Stimulated activated CD8-positive, alpha-beta memory T cell treated with anti-CD3 and anti-CD28 coated beads, Interleukin-7, amount 100 ng/mL, for 48 hours (primary cell): Measurements from ENCODE around the gene SGIP1.
"Not testable (repeated sequence)": the region's sequence is repeated elsewhere in the genome, so short reads cannot be mapped to it uniquely, and the experiment has no call there.

Experiments
- DNase-seq, 2 donors: peaks; one replicate each; pipeline ENCODE4 v3.0.0-alpha.2; 2020; ENCODE audit warnings: low read depth in 1 of 2; ENCODE audit errors: extremely low read depth in 1 of 2

SGIP1 gene

GRCh38 chr1:66758241-66758755, 224.3 kb downstream of the SGIP1 start:
- no peak for DNase-seq

GRCh38 chr1:66760506-66760905, 226.6 kb downstream of the SGIP1 start:
- no peak for DNase-seq

- DNase-seq: no peak
Observed at GRCh38 chr1:66761221-66761620, 227.3 kb downstream of the SGIP1 start.

- DNase-seq: no peak
Observed at GRCh38 chr1:66764994-66765578, 231.1 kb downstream of the SGIP1 start.

GRCh38 chr1:66767626-66768025, 233.7 kb downstream of the SGIP1 start:
- DNase-seq: no peak

GRCh38 chr1:66768965-66769364, 235.0 kb downstream of the SGIP1 start:
- no peak for DNase-seq

- no peak for DNase-seq
Observed at GRCh38 chr1:66769512-66770229, 235.7 kb downstream of the SGIP1 start.

GRCh38 chr1:66770240-66770639, 236.3 kb downstream of the SGIP1 start:
- DNase-seq: no peak

GRCh38 chr1:66770694-66771093, 236.7 kb downstream of the SGIP1 start:
- DNase-seq: no peak

- DNase-seq: no peak
Observed at GRCh38 chr1:66773227-66773626, 239.3 kb downstream of the SGIP1 start.

- DNase-seq: no peak
Observed at GRCh38 chr1:66774438-66774837, 240.5 kb downstream of the SGIP1 start.

GRCh38 chr1:66775646-66776045, 241.7 kb downstream of the SGIP1 start:
- DNase-seq: no peak

- DNase-seq: no peak
Observed at GRCh38 chr1:66777831-66778230, 243.9 kb downstream of the SGIP1 start.

- DNase-seq: no peak
Observed at GRCh38 chr1:66778266-66778665, 244.3 kb downstream of the SGIP1 start.

GRCh38 chr1:66778969-66779368, 245.0 kb downstream of the SGIP1 start:
- no peak for DNase-seq

- no peak for DNase-seq
Observed at GRCh38 chr1:66779475-66780078, 245.6 kb downstream of the SGIP1 start.

- DNase-seq: not testable (repeated sequence)
Observed at GRCh38 chr1:66785800-66786199, 251.8 kb downstream of the SGIP1 start.

- no peak for DNase-seq
Observed at GRCh38 chr1:66787641-66788040, 253.7 kb downstream of the SGIP1 start.

- peak; percentile 13 to 40 for DNase-seq
Observed at GRCh38 chr1:66788231-66788939, 254.4 kb downstream of the SGIP1 start.

GRCh38 chr1:66791621-66792610, 258.0 kb downstream of the SGIP1 start:
- DNase-seq: no peak
